Sigmoid colon (tissue), 7 donors: ENCODE results near the gene ITPR2. TPM values are rescaled to one million over a fixed set of nuclear protein-coding genes. Genes with fewer than 3 reads are reported as not detected.

Experiments used
- DNase-seq: peaks from one replicate; pipeline ENCODE4 v3.0.0-alpha.2; 2019
- H3K27ac ChIP-seq, 4 donors: fragments of 200-600 bp; sonication (generic); one replicate each; pipeline ENCODE4 v1.5.1; 2016 to 2019; ENCODE audit warnings: mild to moderate bottlenecking in 1 of 4
- H3K27me3 ChIP-seq, 3 donors: fragments of 200-600 bp; sonication (generic); one replicate each; pipeline ENCODE4 v1.5.1; 2019; ENCODE audit warnings: mild to moderate bottlenecking in 1 of 3
- H3K36me3 ChIP-seq, 4 donors: fragments of 200-600 bp; sonication (generic); one replicate each; pipeline ENCODE4 v1.5.1; 2016 to 2019
- H3K4me1 ChIP-seq, 4 donors: fragments of 200-600 bp; sonication (generic); one replicate each; pipeline ENCODE4 v1.5.1; 2017 to 2019
- H3K4me3 ChIP-seq, 4 donors: fragments of 200-600 bp; sonication (generic); one replicate each; pipeline ENCODE4 v1.5.1; 2017 to 2019; ENCODE audit warnings: mild to moderate bottlenecking in 2 of 4, moderate library complexity in 1 of 4
- H3K9me3 ChIP-seq, 4 donors: fragments of 200-600 bp in 3 of 4; sonication (generic) in 3 of 4; one replicate each; pipeline versions ENCODE4 v1.5.1 to v1.6.1; 2013 to 2019
- EP300 ChIP-seq, 4 donors: sonication (generic); formaldehyde crosslinking; IDR thresholded peaks; one replicate each; pipeline ENCODE4 v1.6.1; 2017; ENCODE audit warnings: antibody characterized with exemption in 4 of 4
- POLR2A ChIP-seq, 2 donors: fragments of 450-650 bp; IDR thresholded peaks; one replicate each; pipeline ENCODE4 v1.6.1; 2016; ENCODE audit warnings: antibody characterized with exemption in 2 of 2, mild to moderate bottlenecking in 2 of 2, moderate library complexity in 2 of 2
- POLR2AphosphoS5 ChIP-seq, 4 donors: sonication (generic); formaldehyde crosslinking; IDR thresholded peaks; one replicate each; pipeline ENCODE4 v1.6.1; 2017; ENCODE audit warnings: antibody characterized with exemption in 4 of 4
- WGBS, 2 donors: extraction: QIAGEN DNeasy Blood & Tissue Kit; methylation state at CpG; one replicate each; pipeline ENCODE4 v1.1.7; 2013; 5-methylcytosine and 5-hydroxymethylcytosine counted together
- intact Hi-C: fragments of 100-400 bp; cut with DNase I; formaldehyde crosslinking; loops from one replicate; pipeline ENCODE4 v1.15.1; 2023
- polyA plus RNA-seq, 3 donors: library from polyadenylated mRNA; stranded (reverse); fragments of 200-250 nt; gene quantifications; one replicate each; pipeline ENCODE4 v1.2.3, GENCODE V29; 2013
- total RNA-seq, 4 donors: library from RNA; depleted of rRNA; stranded (reverse); fragments of >200 nt; gene quantifications; one replicate each; pipeline ENCODE4 v1.1.0, GENCODE V29; 2016
- TF ChIP-seq, protein P1 (sequence below), 4 experiments: fragments of 450-650 bp in 3 of 4; fragments of 200-600 bp in 1 of 4; IDR thresholded peaks; one replicate each; pipeline ENCODE4 v1.5.1; 2016 to 2019; ENCODE audit warnings: antibody characterized with exemption in 4 of 4, mild to moderate bottlenecking in 3 of 4, moderate library complexity in 2 of 4
- donor health status: healthy with polysubstance abuse.
- donor health status: Bipolar disorder and iron deficiency.
- donor health status: healthy.

ITPR2 gene
- total and polyA plus RNA-seq, 7 donors = 1.4 to 78.1 (median 58.9) TPM

DNA sequence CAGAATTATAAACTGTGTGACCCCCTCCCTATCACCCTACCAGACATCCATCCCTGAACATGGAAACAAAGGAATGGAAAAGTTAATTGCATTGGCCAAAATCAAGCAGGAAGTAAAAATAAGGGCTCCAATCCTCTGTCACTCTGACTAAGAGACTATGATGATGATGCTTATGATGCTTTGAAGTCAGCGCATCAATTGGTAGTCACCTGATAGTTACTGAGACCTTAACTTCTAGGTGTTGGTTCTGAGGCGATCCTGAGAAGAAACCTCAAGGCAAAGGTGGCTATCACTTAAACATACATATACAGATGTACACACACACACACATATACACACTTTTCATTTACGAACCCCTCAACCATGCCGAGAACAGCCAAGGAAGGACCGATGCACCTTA lies 6.6 kb downstream of the ITPR2 start:
- Histone ChIP-seq H3K4me3 (no peak overlapping the region), H3K27me3 (no peaks in the 10 kb centered on the region), H3K27ac (peak overlapping the region in 1 of 4 donors; percentile 15), H3K36me3 (no peaks in the 10 kb centered on the region), H3K9me3 (no peaks in the 10 kb centered on the region), H3K4me1 (peaks cover 0 to 54% (median 41%) of the 10 kb centered on the region in 4 donors)
- intact Hi-C loops = no loop called here
- TF ChIP-seq, protein P1, sequence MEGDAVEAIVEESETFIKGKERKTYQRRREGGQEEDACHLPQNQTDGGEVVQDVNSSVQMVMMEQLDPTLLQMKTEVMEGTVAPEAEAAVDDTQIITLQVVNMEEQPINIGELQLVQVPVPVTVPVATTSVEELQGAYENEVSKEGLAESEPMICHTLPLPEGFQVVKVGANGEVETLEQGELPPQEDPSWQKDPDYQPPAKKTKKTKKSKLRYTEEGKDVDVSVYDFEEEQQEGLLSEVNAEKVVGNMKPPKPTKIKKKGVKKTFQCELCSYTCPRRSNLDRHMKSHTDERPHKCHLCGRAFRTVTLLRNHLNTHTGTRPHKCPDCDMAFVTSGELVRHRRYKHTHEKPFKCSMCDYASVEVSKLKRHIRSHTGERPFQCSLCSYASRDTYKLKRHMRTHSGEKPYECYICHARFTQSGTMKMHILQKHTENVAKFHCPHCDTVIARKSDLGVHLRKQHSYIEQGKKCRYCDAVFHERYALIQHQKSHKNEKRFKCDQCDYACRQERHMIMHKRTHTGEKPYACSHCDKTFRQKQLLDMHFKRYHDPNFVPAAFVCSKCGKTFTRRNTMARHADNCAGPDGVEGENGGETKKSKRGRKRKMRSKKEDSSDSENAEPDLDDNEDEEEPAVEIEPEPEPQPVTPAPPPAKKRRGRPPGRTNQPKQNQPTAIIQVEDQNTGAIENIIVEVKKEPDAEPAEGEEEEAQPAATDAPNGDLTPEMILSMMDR (IDR thresholded peaks at IDR 0.05) = no peak
- TF ChIP-seq EP300 (IDR thresholded peaks at IDR 0.05) = no peak
- no peak for TF ChIP-seq POLR2A (IDR thresholded peaks at IDR 0.05)
- no peak for TF ChIP-seq POLR2AphosphoS5 (IDR thresholded peaks at IDR 0.05)
- 97 to 98% methylated on average over 5 of the region's 5 CpGs for WGBS, 2 donors
- DNase-seq = no peak

DNA sequence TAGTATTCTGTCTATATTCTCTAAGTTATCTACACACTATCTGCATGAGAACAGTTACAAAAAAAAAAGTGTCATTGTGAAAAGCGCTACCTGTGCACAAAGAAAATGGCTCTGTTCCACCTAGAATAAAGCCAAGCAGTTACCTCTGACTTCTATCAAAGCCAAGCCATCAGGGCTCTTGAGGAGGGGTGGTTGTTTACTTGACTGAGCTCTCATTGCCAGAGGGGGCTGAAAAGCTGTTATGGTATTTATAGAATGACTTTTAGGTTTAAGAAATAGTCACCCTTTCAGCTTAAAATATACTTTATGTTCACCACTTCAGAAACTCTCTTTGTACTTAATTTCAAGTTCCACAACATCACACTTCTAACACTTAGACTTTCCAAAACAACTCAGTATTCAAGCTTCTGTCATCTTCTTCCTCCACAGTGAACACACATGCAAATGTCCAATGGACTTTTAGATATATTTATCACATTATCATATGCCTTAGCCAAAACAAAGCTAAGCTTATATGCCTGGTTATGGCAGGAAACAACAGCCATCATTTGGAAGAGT lies 7.5 kb downstream of the ITPR2 start:
- H3K36me3 ChIP-seq = no peaks in the 10 kb centered on the region
- TF ChIP-seq POLR2AphosphoS5 (IDR thresholded peaks at IDR 0.05) (no peak), EP300 (IDR thresholded peaks at IDR 0.05) (no peak), POLR2A (IDR thresholded peaks at IDR 0.05) (no peak)
- TF ChIP-seq, protein P1 (IDR thresholded peaks at IDR 0.05) = no peak
- H3K4me3 ChIP-seq = no peak overlapping the region
- H3K27ac ChIP-seq = peak overlapping the region in 2 of 4 donors; percentile 1 to 9
- intact Hi-C loops = no loop called here
- WGBS, 2 donors = 89 to 98% methylated on average over 1 of the region's 1 CpG
- H3K27me3 ChIP-seq = no peaks in the 10 kb centered on the region
- H3K9me3 ChIP-seq = no peaks in the 10 kb centered on the region
- H3K4me1 ChIP-seq = peaks cover 0 to 54% (median 37%) of the 10 kb centered on the region in 4 donors
- no peak for DNase-seq

DNA sequence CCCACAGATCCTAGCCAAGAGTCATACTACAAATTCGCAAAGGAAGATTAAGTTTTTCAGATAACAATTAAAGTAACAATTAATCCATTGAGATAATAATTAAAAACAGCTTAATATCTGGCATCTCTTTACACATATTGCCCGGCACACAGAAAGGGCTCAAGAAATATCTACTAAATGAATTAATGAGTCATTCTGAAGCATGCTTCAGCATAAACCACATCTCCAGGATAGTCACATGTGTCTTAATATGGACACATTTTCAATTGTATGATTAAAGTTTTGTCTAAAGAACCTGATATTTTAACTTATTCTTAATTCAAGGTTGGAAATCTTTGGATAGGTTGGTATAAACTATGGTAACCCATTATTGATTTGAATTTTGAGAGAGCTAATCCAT lies 9.6 kb downstream of the ITPR2 start:
- peaks cover 0 to 36% (median 18%) of the 10 kb centered on the region in 4 donors for H3K4me1 ChIP-seq
- 94 to 96% methylated on average over 2 of the region's 2 CpGs for WGBS, 2 donors
- H3K27ac ChIP-seq = peak overlapping the region in 1 of 4 donors; percentile 36
- no peak overlapping the region for H3K4me3 ChIP-seq
- no peak for DNase-seq
- H3K36me3 ChIP-seq = no peaks in the 10 kb centered on the region
- H3K27me3 ChIP-seq = no peaks in the 10 kb centered on the region
- intact Hi-C loops = no loop called here
- TF ChIP-seq, protein P1 (IDR thresholded peaks at IDR 0.05) = no peak
- TF ChIP-seq EP300 (IDR thresholded peaks at IDR 0.05) (no peak), POLR2A (IDR thresholded peaks at IDR 0.05) (no peak), POLR2AphosphoS5 (IDR thresholded peaks at IDR 0.05) (no peak)
- H3K9me3 ChIP-seq = no peaks in the 10 kb centered on the region

DNA sequence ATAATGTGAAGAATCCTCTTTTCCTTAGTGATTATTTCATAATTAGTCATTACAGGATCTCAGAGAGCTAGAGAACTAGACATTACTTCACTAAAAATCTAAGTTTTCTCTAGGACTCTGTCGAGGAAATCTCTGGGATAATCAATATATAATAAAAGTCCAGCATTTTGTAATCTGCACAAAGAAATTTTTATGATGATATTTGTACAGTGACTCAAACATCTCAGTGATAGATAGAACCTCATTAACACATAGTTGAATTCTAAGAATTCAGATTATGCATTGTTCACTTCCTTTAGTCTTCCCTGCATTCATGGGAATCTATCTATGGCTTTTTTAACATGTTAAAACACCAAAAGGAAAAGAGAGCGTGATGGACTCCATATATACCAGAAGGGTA lies 11.0 kb downstream of the ITPR2 start:
- no peaks in the 10 kb centered on the region for H3K27me3 ChIP-seq
- TF ChIP-seq POLR2A (IDR thresholded peaks at IDR 0.05) = no peak
- TF ChIP-seq, protein P1 (IDR thresholded peaks at IDR 0.05) = no peak
- no peak for TF ChIP-seq EP300 (IDR thresholded peaks at IDR 0.05)
- no peak for TF ChIP-seq POLR2AphosphoS5 (IDR thresholded peaks at IDR 0.05)
- no peaks in the 10 kb centered on the region for H3K36me3 ChIP-seq
- no peak overlapping the region for H3K4me3 ChIP-seq
- DNase-seq = no peak
- peaks cover 0 to 34% (median 18%) of the 10 kb centered on the region in 4 donors for H3K4me1 ChIP-seq
- intact Hi-C loops = no loop called here
- H3K9me3 ChIP-seq = no peaks in the 10 kb centered on the region
- 64 to 83% methylated on average over 2 of the region's 2 CpGs for WGBS, 2 donors
- peak overlapping the region in 3 of 4 donors; percentile 56 to 75 (median 74) for H3K27ac ChIP-seq
